ENCODE measurements around the gene KLF13. TPM values are rescaled to one million over a fixed set of nuclear protein-coding genes. Genes with fewer than 3 reads are reported as not detected.

KLF13 gene
- total and polyA plus RNA-seq, 10 of the 15 experiments (the other 5 are each of a cell fraction or from before 2014, with no cell fraction given), result 20.3 to 109 (median 51.4) TPM

DNA sequence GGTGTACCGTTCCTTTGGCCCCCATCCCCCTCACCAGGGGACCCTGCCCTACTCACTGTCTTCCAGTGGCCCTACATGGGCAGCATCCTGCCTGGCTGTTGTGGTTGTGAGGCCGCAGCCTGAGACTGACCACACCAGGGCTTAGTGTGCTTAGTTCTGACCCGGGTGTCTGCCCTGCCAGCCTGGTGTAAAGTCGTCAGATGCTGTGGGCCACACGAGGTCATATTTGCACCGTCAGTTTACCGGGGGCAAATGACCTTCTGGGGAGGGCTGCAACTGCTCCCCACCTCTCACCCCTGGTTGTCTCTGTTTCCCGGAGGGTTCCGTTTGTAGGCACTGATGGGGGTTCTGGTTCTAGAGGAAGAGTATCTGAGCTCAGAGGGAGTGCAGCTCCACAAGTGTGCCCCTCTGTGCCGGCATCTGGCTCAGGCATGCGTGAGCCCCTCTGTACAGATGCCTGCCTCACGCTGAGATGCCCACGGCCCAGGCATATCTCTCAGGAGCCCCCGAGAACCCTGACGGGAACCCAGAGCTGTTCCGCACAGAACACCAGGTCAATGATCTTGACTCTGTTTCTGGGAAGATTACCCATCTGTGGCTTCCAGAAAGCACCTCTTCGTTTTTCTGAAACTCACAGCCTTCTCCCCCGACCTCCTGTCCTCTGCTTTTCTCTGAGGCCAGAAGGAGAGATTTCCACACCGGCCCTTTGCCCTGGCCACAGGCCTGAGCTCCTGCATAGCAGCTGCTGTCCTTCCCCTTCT is 19.2 kb downstream of the KLF13 start:
- BruUV-seq (replicated peaks), result TSS peak; percentile 83
- 3% methylated on average over 19 of the region's 19 CpGs for WGBS (ENCODE audit: insufficient coverage, insufficient replicate concordance, low lambda C conversion rate, missing lambda C conversion rate)
- ATAC-seq, result peak; percentile 73
- ChIA-PET SMC1A (ENCODE audit: uncharacterized antibody, unreplicated experiment) (interaction anchor here (0.7 to 3.6 kb wide), 15 partner anchors 10 to 143 kb away, joined by 3 to 21 read pairs (median 5); partner anchors contain the start of gene KLF13), RAD21 (ENCODE audit: unreplicated experiment) (interaction anchor here (0.6 to 4.4 kb wide), 18 partner anchors 8 to 144 kb away, joined by 3 to 22 read pairs (median 5); partner anchors contain the start of gene KLF13), CTCF (interaction anchor here (0.6 to 2.4 kb wide), 8 partner anchors 9 to 143 kb away, joined by 3 to 13 read pairs (median 6); no protein-coding TSS in a partner anchor), POLR2A (interaction anchor here (0.8 to 2.2 kb wide), 10 partner anchors 11 to 117 kb away, joined by 3 to 10 read pairs (median 6); partner anchors contain the start of gene KLF13)
- H4K20me1 ChIP-seq (ENCODE audit: control insufficient read depth, insufficient read depth), result peaks cover 3% of the 10 kb centered on the region
- H3K4me3 ChIP-seq, result peak overlapping the region; percentile 80
- no peak for FAIRE-seq
- no peaks in the 10 kb centered on the region for H3K9me3 ChIP-seq (replicated peaks; ENCODE audit: control insufficient read depth, insufficient read depth, low read length)
- DNase-seq (ENCODE audit: low read depth, low spot score), result no peak
- no peak overlapping the region for H2AFZ ChIP-seq (ENCODE audit: control insufficient read depth, low read depth, low read length)
- no peaks in the 10 kb centered on the region for H3K27me3 ChIP-seq (replicated peaks in 1 of 2; ENCODE audit: control insufficient read depth in 2 of 2, insufficient read depth in 2 of 2, low read length in 1 of 2)
- peak overlapping the region; percentile 99 for H3K4me2 ChIP-seq (ENCODE audit: control insufficient read depth, insufficient read depth)
- H3K4me1 ChIP-seq (ENCODE audit: control insufficient read depth, insufficient read depth, low read length), result peaks cover 87% of the 10 kb centered on the region
- intact Hi-C loops (cut with micrococcal nuclease; ENCODE audit: unreplicated experiment), result loop anchor here (2.0 kb wide), 1 partner anchor 17 kb away; no protein-coding TSS in a partner anchor
- peak overlapping the region; percentile 96 for H3K27ac ChIP-seq (ENCODE audit: control insufficient read depth, insufficient read depth)
- in situ Hi-C loops (cut with MboI), result loop anchor here (25.0 kb wide), 2 partner anchors 708 to 1267 kb away; partner anchors contain the start of genes ARHGAP11A and ARHGAP11B
- peaks cover 100% of the 10 kb centered on the region for H3K79me2 ChIP-seq (ENCODE audit: control insufficient read depth, insufficient read depth, low read length)
- H3K9ac ChIP-seq (ENCODE audit: control insufficient read depth, insufficient read depth, low read length), result peak overlapping the region; percentile 88
- H3K36me3 ChIP-seq (ENCODE audit: control insufficient read depth in 2 of 2, insufficient read depth in 2 of 2, low read length in 1 of 2), result peaks cover 20 to 34% of the 10 kb centered on the region in 2 experiments; a peak in 3 of 4 replicates
- TF ChIP-seq IKZF2 (IDR thresholded peaks at IDR 0.05) (no peak), MYC (IDR thresholded peaks at IDR 0.05; ENCODE audit: insufficient read depth, insufficient read length, insufficient replicate concordance, low read length, severe bottlenecking) (no peak), CREM (IDR thresholded peaks at IDR 0.05; ENCODE audit: low read depth) (0 out of 2 replicates have a peak, but pooled peaks have one; percentile 14), POLR2AphosphoS5 (IDR thresholded peaks at IDR 0.05; ENCODE audit: low read length) (peak; percentile 33; the same call in 1 of the 2 replicates), POU2F2 (IDR thresholded peaks at IDR 0.05; ENCODE audit: borderline replicate concordance, low read depth, low read length) (0 out of 3 replicates have a peak, but pooled peaks have one; percentile 5), CBFB (IDR thresholded peaks at IDR 0.05; ENCODE audit: low read depth) (peak; percentile 38; the same call in 1 of the 2 replicates), YBX1 (IDR thresholded peaks at IDR 0.05) (no peak), SMARCA5 (IDR thresholded peaks at IDR 0.05) (no peak), NFXL1 (IDR thresholded peaks at IDR 0.05; ENCODE audit: borderline replicate concordance) (no peak), JUND (IDR thresholded peaks at IDR 0.05; ENCODE audit: low read depth, low read length) (0 out of 2 replicates have a peak, but pooled peaks have one; percentile 4), NFYA (IDR thresholded peaks at IDR 0.05; ENCODE audit: borderline replicate concordance, low read depth, low read length) (no peak), POLR2A (IDR thresholded peaks at IDR 0.05; ENCODE audit: low read depth, low read length) (peak; percentile 7; the same call in 1 of the 2 replicates), STAT1 (conservative IDR thresholded peaks at IDR 0.05) (no peak), IRF4 (IDR thresholded peaks at IDR 0.05; ENCODE audit: low read depth, low read length) (no peak), SRF (IDR thresholded peaks at IDR 0.05; ENCODE audit: low read depth in 2 of 2, low read length in 2 of 2) (peak; percentile 91 to 96), RUNX3 (IDR thresholded peaks at IDR 0.05; ENCODE audit: low read length) (peak; percentile 68), SMAD5 (IDR thresholded peaks at IDR 0.05; ENCODE audit: low read depth) (no peak), ESRRA (IDR thresholded peaks at IDR 0.05; ENCODE audit: low read length) (no peak), SPI1 (IDR thresholded peaks at IDR 0.05; ENCODE audit: borderline replicate concordance, insufficient read depth, low read depth, low read length) (no peak)
- TF ChIP-seq, protein P1, sequence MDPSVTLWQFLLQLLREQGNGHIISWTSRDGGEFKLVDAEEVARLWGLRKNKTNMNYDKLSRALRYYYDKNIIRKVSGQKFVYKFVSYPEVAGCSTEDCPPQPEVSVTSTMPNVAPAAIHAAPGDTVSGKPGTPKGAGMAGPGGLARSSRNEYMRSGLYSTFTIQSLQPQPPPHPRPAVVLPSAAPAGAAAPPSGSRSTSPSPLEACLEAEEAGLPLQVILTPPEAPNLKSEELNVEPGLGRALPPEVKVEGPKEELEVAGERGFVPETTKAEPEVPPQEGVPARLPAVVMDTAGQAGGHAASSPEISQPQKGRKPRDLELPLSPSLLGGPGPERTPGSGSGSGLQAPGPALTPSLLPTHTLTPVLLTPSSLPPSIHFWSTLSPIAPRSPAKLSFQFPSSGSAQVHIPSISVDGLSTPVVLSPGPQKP (IDR thresholded peaks at IDR 0.05; ENCODE audit: low read depth, low read length), result peak; percentile 39; the same call in 1 of the 2 replicates
- TF ChIP-seq, protein P2, sequence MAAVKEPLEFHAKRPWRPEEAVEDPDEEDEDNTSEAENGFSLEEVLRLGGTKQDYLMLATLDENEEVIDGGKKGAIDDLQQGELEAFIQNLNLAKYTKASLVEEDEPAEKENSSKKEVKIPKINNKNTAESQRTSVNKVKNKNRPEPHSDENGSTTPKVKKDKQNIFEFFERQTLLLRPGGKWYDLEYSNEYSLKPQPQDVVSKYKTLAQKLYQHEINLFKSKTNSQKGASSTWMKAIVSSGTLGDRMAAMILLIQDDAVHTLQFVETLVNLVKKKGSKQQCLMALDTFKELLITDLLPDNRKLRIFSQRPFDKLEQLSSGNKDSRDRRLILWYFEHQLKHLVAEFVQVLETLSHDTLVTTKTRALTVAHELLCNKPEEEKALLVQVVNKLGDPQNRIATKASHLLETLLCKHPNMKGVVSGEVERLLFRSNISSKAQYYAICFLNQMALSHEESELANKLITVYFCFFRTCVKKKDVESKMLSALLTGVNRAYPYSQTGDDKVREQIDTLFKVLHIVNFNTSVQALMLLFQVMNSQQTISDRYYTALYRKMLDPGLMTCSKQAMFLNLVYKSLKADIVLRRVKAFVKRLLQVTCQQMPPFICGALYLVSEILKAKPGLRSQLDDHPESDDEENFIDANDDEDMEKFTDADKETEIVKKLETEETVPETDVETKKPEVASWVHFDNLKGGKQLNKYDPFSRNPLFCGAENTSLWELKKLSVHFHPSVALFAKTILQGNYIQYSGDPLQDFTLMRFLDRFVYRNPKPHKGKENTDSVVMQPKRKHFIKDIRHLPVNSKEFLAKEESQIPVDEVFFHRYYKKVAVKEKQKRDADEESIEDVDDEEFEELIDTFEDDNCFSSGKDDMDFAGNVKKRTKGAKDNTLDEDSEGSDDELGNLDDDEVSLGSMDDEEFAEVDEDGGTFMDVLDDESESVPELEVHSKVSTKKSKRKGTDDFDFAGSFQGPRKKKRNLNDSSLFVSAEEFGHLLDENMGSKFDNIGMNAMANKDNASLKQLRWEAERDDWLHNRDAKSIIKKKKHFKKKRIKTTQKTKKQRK (IDR thresholded peaks at IDR 0.05; ENCODE audit: low read depth, low read length), result no peak
